ENCODE results near the gene NDUFA11.

The NDUFA11 gene

DNA sequence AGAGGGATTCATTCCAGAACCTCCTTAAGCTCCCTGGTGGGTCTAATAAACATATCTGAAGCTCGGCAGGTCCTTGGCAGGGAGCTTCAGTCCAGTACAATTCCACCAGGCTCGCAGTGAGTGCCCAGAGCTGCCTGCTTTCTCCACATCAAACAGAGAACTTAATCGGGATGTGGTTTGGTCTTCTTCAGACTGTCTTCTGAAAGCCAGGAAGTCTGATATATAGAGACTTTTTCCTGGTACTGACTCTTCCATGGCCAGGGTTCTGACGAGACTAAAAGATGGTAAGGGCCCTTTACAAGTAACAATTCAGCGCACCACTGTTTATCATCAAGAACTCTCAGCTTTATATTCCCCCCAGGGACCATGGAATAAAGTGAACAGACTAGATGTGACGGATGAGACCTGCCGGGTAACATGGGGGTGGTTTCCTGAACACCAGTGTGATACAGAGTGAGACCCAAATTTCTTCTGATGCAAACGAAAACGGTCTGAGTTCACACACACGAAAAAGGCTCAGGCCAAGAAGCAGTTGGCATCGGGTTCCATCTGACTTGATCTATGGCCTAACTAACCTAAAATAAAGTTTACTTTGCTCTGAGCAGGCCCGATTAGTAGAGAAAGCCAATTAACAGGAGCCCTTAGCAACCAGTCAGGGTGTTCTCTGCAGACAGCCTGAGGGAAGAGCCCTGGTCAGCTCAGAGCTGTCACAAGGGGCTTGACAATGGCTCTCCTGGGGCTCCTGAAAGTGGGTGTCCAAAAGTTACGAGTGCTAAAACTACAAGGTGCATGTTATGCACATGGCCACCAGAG, 45.4 kb upstream of the NDUFA11 start:
- TF ChIP-seq, protein P1, sequence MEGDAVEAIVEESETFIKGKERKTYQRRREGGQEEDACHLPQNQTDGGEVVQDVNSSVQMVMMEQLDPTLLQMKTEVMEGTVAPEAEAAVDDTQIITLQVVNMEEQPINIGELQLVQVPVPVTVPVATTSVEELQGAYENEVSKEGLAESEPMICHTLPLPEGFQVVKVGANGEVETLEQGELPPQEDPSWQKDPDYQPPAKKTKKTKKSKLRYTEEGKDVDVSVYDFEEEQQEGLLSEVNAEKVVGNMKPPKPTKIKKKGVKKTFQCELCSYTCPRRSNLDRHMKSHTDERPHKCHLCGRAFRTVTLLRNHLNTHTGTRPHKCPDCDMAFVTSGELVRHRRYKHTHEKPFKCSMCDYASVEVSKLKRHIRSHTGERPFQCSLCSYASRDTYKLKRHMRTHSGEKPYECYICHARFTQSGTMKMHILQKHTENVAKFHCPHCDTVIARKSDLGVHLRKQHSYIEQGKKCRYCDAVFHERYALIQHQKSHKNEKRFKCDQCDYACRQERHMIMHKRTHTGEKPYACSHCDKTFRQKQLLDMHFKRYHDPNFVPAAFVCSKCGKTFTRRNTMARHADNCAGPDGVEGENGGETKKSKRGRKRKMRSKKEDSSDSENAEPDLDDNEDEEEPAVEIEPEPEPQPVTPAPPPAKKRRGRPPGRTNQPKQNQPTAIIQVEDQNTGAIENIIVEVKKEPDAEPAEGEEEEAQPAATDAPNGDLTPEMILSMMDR (IDR thresholded peaks at IDR 0.05; ENCODE audit: insufficient read depth, missing control alignments), result no peak
- DNase-seq (ENCODE audit: insufficient read length, low spot score) (no peak), FAIRE-seq (no peak)

DNA sequence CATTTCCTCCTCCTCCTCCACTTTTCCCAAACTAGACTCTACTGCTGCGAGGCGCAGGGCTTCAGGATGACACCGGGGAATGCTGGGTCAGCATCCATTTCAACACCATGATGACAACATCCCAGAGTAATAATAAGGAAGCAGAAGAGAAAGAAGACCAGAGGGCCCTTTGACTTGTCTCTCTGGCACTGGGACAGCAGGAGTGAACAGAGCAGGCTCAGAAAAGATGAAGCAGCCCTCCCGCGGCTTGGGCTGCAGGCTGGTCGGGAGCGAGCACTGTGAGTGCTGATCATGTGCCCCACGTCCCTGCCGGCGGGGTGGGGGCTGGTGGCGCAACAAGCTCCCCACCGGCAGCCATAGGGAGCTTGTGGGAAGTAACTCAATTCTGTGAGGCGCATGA, 43.8 kb upstream of the NDUFA11 start:
- TF ChIP-seq, protein P1 (IDR thresholded peaks at IDR 0.05; ENCODE audit: insufficient read depth, missing control alignments), result no peak
- FAIRE-seq (no peak), DNase-seq (ENCODE audit: insufficient read length, low spot score) (no peak)

DNA sequence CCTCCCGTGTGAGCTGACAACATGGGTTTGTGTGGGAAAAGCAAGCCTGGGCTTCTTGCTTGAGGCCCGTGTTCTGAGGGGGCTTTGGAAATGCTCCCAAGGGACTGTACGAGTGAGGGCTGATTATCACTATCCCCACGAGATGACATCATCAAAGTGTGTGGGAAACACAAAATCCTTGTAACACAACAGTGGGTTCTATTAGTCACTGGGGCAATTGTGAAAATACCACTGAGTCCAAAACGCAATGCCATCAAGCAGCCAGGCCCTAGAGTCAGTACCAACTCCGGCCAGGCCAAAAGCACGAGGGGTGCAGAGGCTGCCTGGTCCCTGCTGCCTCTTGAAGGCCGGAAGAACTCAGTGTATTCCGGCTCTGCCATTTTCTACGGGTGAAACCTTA, 40.0 kb upstream of the NDUFA11 start:
- TF ChIP-seq, protein P1 (IDR thresholded peaks at IDR 0.05; ENCODE audit: insufficient read depth, missing control alignments), result no peak
- no peak for FAIRE-seq
- DNase-seq (ENCODE audit: insufficient read length, low spot score), result no peak

DNA sequence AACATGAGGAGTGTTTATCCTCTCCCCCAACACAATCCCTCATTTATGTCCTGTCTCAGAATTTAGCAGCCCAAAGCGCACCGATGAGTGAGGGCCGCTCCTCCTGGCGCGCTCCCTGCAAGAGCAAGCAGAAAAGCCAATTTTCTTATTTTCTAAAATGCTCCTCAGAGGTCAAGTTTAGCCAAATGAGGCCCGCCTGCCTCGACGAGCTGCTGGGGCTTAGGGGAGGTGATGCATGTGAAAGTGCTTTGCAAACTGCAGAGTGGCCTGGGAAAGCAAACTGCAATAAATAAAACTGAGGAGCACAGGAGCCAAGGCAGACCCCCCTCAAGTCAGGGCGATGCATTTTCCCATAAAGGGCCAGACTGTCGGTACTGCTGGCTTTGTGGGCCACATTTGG, 39.5 kb upstream of the NDUFA11 start:
- TF ChIP-seq, protein P1 (IDR thresholded peaks at IDR 0.05; ENCODE audit: insufficient read depth, missing control alignments), result no peak
- FAIRE-seq (no peak), DNase-seq (ENCODE audit: insufficient read length, low spot score) (no peak)

DNA sequence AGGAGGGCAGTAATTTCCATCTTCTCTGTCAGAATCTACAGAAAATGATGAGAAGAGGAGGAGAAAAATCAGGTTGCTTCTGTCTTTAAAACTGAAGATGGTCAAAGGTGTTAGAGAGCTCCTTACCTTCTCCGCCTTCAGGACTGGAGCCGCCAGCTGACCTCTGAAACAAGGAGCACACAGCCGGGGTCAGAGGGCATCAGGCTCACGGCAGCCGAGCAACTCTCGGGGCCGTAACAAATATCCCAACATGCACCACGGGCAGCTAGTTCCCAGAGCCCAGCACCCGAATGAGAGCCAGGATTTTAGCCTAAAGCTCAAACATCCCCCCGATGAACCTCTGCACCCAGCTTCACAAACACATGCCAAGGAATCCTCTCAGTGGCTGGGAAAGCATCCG, 38.1 kb upstream of the NDUFA11 start:
- FAIRE-seq (no peak), DNase-seq (ENCODE audit: insufficient read length, low spot score) (no peak)
- TF ChIP-seq, protein P1 (IDR thresholded peaks at IDR 0.05; ENCODE audit: insufficient read depth, missing control alignments), result no peak

DNA sequence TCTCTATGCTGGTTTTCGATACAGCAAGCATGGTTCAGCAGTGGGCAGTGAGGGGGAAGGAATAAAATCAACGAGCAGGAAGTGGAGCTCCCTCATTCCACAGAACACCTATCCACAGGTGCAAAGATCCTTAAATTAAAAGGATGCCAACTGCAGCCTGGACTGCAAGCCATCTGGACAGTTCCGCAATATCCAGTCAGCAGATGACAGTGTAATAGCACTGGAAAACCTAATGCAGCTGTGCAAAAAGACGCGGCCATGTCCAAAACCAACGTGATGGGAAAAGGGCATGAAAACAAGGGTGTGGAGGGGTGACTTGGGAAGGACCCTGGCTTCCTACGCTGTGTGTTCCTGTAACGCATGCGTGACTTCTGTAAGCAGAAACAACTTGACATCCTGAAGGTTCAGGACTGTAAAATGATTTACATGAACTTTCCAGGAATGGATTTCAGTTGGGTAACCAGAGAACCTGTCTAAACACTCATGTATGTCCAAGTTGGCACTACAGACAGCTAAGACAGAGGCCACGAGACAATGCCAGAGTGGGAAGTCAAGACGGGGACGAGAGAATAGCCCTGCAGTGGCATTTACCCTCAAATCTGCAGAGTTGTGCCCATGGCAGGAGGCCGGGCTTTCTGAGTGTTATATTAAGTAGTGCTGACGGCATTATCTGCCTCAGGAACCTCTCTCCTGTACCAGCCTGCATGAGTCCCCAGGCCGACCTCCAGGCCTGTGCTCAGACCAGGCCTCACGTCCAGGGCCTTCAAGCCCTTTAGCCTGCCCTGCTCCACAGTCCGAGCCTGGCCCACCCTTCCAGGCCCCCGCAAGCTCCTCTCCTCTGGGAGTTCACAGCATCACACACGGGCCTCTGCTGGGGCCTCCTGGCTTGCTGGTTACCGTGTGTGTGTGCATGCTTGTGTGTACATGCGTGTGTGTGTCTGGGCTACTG, 36.9 kb upstream of the NDUFA11 start:
- no peak for DNase-seq (ENCODE audit: insufficient read length, low spot score)
- TF ChIP-seq, protein P1 (IDR thresholded peaks at IDR 0.05; ENCODE audit: insufficient read depth, missing control alignments), result no peak
- FAIRE-seq, result no peak
